CD4-positive, alpha-beta T cell treated with Interleukin-6 at 100 ng/mL for 8 hours (primary cell): ENCODE measurements around the gene LGALS9C.
"Not testable (repeated sequence)": the region's sequence is repeated elsewhere in the genome, so short reads cannot be mapped to it uniquely, and the experiment has no call there.

ENCODE experiments used
- DNase-seq: peaks from one replicate; pipeline ENCODE4 v3.0.0-alpha.2; 2020; ENCODE audit warnings: mixed read lengths, low spot score

Gene LGALS9C

DNA sequence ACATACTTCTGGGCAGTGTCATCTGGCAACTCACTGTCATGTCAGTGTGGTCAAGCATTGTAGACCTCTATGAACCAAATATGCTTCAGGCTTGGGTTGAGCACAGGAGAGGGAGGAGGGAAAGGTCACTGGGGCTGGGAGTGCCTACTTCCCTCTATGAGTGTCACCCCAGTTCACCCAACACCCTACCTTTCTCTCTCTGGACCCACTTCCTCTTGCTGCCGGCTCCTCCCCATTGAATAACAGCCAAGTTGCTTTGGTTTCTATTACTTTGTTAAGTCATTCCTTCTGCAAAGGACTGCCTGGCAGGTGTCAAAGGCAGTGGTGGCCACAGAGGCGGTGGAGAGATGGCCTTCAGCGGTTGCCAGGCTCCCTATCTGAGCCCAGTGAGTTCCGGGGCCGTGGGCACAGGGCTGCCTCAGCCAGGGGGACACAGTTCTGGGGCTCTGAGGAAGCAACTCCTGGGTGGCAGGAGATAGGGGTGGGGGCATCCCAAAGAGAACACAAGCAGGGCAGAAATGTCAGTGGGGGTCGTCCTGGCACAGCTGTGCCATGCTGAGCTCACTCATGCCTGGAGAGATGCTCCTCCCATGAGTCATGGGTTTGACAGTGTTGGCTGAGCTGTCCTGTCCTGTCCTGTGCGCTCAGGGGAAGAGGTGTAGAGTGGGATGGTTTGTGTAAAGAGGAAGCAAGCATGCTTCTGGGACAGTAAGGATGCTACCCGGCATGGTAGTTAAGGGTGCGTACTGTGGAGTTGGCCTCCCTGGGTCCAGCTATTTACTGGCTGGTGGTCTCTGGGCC, at the start of gene LGALS9C:
Gene LGALS9C, plus strand, starts transcription at position 282 of the 801 bp plus-strand sequence. Its CDS starts 66 bp downstream, at position 348.
- DNase-seq, result not testable (repeated sequence)

DNA sequence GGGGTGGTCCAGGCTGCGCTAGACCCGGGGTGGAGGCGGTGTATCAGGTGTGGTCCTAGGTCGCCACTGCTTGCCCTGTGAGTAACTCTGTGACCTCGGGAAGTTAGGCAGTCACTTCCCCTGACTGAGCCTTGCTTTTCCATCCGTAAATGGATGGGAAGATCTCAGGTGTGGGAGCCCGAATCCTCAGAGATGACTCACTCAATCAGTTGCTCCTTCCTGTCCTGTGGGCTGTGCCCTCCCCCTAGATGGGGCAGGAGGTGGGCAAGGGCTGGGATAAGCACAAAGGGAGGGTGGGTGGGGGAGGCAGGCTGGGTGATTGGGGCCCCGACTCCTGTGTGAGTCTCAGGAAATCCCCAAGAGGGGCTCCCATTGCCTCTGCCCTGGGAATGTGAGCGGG, 44.4 kb upstream of the LGALS9C start:
- DNase-seq, result not testable (repeated sequence)

DNA sequence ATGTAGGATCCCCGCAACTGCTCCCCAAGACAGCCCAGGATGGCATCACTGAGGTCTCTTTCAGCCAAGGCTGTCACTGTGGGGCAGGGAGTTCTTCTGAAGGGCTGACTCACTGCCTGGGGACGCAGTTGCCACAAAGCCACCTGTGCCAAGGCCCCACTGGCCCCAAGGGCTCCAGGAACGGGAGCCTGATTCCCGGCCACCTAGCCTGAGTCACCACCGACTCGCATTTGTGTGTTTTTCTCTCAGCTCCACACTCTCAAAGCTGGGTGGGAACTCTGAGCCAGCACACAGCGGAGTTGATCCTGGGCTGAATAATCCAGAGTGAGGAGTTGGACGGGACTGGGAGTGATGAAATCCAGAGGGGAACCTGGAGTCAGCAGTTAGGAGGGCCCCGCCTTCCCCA, 37.1 kb upstream of the LGALS9C start:
- not testable (repeated sequence) for DNase-seq

DNA sequence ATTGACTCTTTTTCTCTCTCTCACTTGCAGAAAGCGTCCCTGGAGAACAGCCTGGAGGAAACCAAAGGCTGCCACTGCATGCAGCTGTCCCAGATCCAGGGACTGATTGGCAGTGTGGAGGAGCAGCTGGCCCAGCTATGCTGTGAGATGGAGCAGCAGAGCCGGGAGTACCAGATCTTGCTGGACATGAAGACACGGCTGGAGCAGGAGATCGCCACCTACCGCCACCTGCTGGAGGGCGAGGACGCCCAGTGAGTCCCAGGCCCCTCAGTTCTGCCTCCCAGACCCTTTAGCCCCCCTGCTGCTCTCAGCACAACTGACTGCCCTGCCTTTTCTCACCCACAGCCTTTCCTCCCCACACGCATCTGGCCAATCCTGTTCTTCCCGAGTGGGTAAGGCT, 34.5 kb upstream of the LGALS9C start:
- not testable (repeated sequence) for DNase-seq

DNA sequence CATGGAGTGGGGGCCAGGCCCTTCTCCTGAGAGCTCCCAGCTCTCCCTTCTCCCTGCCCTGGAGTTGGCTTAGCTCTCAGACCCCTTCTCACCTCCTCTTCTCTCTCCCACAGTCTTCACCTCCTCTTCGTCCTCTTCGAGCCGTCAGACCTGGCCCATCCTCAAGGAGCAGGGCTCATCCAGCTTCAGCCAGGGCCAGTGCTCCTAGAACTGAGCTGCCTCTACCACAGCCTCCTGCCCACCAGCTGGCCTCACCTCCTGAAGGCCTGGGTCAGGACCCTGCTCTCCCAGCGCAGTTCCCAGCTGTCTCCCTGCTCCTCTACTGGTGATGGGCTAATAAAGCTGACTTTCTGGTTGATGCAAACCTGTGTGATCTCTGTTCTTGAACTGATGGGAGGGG, 34.1 kb upstream of the LGALS9C start:
- DNase-seq, result not testable (repeated sequence)

DNA sequence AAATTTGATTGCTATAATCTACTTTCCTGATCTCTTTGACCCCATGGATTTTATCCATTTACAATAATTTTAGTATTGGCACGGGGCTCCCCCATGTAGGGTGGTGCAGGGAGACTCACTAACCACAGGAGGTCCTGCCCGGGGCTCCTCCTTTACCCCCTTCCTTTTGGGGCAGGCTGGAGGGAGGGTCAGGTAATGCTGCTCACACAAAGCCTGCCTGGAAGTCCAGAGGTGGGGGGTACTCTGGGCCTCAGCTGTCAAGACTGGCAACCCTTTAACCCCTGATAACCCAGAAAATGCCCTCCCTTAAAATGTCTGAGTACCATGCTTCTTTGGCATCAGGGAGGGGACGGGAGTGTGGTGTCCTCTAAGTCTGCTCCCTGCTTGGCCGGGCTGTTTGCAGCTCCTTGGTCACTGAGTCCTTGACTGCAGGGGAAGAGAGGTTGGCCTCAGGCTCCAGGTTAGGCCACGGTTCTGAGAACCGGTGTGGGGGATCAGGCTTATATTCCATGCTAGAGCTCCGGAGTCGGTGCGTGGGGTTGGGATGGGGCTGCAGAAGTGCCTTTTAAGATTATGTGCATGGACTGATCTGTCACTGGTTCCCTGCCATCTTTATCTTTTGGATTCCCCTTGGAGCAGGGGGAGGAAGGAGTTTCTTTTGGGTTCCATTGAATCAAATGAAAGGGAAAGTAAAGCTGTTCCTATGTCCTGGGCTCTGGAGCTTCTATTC, 28.9 kb upstream of the LGALS9C start:
- not testable (repeated sequence) for DNase-seq

DNA sequence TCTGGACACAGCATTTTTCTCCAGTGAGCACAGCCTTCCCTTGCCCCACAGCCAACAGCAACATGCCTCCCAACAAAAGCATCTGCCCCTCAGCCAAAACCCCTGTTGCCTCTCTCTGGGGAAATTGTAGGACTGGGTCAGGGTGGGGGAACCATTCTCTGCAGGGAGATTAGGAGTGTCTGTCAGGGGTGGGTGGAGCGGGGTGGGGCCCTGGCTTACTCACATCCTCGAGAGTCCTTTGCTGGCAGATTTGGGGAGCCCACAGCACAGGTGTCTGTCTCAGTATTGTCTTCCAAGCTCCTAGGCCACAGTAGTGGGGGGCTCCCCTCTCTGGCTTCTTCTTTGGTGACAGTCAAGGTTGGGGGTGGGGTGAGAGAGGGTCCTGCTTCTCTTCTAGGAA, 28.3 kb upstream of the LGALS9C start:
- DNase-seq, result not testable (repeated sequence)

DNA sequence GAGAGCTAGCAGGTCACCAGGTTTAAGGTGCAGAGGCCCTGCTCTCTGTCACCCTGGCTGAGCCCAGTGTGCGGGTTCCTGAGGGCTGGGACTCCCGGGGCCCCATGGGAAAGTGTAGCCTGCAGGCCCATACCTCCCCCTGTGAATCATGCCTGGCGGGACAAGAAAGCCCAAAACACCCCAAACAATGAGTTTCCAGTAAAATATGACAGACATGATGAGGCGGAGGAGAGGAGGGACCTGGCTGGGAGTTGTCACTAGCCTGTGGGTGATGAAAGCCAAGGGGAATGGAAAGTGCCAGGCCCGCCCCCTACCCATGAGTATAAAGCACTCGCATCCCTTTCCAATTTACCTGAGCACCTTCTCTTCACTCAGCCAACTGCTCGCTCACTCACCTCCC, 26.8 kb upstream of the LGALS9C start:
- not testable (repeated sequence) for DNase-seq

DNA sequence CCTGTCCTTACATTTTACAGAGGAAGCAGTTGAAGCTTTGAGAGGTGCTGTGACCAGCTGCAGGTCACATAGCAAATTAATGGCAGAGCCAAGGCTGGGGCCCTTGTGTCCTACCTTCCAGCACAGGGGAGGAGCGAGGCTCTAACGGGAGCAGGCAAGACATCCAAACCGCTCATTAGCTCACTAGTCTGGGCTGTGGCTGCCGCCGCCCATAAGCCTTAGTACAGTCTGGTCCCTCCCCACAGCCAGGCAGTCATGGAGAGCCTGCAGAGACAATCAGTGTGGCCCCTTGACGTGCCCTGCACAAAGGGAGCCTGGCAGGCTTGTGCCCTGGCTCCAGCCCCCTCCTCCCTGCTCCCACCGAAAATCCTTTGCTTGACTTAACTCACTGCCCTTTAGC, 25.6 kb upstream of the LGALS9C start:
- DNase-seq, result not testable (repeated sequence)

DNA sequence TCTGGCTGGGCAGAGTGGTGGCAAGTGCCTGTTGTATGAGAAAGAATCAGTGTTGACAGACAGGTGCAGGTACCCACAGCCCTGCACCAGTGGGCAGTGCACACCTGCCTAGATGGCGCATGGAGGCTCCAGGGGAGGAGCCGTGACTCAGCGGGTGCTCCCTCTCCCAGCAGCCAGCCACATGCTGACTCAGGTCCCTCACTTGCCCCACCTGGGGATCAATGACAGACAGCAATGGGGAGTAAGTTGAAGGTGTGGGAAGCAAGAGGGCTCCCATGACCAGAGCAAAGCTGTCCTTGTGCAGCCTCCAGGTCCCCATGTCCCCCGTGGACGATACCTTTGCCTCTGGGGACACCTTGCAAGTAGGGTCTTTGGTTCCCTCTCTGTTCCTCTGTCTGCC, 24.6 kb upstream of the LGALS9C start:
- not testable (repeated sequence) for DNase-seq

DNA sequence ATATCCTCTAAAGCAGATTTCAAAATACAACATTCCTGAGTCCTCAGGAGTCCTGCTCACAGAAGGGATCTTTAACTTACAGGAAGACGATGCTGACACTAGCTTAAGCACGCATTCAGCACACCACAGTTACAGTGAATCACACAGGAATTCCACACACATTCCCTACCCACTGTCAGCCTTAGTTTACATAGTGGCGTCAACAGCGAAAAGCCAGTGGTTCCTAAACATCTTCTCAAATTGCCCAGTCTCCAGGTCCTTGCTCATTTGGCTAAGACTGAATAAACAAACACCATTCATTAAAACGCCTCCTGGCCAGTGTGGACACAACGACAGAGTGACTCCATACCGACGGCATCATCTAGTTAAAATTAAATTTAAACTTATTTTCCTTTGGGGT, 17.6 kb upstream of the LGALS9C start:
- DNase-seq, result not testable (repeated sequence)

DNA sequence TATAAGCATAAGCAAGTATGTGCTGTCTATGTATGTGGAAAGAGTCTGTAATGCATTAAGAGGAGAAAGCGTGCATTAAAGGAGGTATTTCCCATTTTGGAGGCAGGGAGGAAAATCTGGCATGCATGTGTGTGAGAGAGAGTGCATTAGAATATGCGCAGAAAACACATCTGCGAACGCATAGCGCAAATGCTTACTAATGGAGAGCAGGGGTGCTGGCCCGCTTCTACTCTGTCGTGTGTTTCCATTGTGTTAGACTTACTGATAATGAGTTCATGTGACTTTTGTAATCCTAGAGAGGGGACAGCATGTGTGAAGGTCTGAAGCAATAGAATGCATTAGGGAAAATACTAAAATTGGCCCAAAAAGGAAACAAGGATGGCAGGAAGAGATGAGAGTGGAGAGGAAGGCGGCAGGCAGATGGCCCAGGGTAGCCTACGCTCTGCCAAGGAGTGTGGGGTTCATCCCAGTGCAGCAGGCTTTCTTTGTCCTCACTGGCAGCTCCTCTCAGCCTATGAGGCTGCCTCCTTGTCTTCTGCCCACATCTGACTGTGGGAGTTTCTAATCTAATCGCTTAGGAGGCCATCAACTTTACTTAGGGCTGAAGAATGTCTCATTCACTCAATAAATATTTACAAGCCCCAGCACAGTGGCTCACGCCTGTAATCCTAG, 12.6 kb upstream of the LGALS9C start:
- not testable (repeated sequence) for DNase-seq

DNA sequence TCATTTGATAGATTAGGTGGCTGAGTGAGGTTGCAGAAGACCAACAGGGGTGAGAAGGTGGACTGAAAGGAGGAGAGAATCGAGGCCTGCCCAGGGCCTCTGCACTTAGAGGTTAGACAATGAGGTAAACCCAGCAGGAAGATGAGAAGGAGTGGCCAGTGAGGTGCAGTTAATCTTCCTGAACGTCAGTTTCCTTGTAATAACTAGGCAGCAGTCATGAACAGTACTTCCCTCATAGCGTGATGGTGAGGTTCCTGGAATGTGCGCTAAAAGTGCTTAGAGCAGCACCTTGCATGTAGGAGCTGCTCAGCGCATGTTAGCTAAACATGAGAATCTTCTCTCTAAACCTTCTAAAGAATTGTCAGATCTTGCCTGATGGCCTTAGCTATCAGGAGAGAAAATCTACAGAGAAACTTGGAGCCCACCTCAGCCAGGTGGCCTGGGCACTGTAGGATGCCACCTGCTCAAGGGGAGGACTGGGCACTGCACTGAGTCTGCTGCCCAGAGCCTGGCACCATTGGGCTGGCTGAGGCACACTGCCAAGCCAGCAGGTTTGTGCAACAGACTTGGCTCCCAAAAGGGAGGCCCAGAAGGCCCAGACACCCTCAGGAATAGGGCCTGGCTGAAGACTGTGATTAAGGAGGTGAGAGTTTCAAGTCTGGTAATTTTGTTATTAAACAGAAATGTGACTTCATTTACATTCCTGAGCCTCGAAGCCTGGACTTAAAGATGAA, 10.2 kb upstream of the LGALS9C start:
- not testable (repeated sequence) for DNase-seq

DNA sequence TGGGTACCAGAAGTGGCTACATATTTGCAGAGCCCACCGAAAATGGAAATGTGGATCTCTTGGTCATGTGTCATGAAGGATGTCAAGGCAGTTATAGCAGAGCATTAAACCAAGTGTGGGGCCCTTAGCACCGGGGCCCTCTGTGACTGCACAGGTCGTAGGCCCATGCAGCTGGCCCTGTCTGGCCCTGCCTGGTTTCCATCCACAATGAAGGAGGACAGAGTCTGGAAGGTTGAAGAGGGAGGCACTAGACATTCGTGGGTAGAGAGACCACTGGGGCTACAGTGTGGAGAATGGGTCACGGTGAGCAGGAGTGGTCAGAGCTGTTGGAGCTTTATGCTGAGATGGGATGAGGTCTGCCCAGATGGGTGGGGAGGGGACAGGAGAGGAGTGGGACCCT, 9.6 kb upstream of the LGALS9C start:
- DNase-seq, result not testable (repeated sequence)

DNA sequence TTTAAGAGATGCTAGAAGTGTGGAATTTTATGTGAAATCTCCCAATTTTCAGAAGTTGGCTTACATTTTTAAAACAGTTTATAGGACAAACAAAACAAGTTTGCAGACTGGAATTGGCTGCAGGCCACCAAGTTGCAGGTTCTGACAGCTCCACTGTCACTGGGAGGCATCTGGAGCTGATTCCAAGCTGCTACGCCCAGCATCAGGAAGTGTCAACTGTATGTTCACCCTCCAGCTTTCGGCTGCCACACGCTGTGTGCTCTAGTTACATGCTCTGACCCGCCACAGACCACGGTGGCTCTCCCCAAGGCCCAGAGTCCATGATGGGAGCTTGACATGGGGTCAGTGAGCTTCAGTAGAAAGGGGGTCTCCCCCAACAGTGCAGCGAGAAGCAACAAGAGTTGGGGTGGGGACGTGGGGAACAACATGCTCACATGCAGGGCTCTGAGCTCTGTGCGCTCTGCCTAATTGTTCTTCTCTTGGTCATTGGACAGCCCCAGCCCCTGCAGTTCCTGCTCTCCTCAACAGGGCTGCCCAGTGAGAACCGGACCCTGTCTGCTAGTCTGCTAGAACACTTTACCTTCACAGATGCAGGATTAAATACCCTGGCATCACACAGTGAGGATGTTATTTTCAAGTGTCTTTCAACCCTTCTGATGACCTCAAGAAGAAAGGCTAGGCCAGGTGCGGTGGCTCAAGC, 8.0 kb upstream of the LGALS9C start:
- not testable (repeated sequence) for DNase-seq

DNA sequence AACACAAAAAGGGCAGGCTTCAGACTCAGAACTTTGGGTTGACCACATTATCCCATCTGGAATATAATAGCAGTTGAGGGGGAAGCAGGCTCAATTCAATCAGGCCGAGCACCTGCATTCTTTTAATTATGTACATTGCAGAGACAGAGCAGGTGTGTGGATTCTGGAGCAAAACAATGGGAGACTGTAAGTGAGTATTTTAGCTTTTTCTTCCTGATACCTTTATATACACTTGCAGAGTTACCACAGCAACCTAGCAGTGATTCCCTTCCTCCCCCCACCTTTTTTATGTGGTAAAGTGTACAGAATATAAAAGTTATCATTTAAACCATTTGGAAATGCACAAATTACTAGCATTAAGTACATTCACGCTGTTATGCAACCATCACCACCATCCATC, 6.8 kb upstream of the LGALS9C start:
- not testable (repeated sequence) for DNase-seq

DNA sequence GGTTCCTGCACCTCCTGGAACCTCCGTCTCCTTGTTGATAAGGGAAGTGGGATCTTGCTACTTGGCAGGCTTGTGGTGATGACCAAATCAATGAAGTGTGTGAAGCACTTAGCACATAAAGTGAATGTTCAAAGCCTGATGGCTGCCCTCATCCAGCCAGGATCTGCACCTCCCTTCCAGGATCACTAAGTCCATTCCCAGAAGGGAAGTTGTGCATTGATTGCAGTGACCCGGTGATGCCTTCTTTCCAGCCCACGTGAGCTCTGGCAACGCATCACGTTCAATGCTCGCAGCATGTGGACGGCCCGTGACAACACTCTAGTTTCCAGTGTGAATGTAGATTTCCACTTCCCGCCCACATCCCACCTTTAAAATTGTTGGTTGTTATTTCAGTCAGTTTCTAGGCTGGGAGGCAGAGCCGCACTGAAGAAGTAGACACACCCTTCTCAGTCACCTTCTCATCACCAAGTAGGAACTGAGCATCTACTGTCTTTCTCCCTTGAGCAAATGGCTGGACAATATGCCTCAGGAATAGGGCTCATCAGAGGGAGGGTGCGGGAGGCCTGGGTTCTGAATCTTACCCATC, 6.2 kb upstream of the LGALS9C start:
- not testable (repeated sequence) for DNase-seq

DNA sequence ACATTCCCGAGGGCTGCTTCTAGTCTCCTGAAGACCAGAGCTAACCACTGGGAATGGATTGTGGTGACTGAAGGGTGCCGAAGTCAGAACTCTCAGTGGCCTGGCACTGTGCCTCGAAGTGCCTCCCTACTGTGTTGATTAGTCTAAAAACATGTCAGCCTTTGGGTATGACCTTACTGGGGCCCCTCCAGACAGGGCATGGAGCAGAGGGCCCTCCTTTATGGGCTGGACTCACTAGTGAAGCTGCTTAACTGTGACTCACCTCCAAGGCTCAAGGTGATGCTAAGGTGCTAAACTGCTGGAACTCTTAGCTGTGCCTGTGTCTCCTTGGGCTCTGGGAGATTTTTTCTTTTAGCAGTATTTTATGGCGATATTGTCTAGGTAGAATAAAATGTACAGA, 2.6 kb upstream of the LGALS9C start:
- DNase-seq, result not testable (repeated sequence)

DNA sequence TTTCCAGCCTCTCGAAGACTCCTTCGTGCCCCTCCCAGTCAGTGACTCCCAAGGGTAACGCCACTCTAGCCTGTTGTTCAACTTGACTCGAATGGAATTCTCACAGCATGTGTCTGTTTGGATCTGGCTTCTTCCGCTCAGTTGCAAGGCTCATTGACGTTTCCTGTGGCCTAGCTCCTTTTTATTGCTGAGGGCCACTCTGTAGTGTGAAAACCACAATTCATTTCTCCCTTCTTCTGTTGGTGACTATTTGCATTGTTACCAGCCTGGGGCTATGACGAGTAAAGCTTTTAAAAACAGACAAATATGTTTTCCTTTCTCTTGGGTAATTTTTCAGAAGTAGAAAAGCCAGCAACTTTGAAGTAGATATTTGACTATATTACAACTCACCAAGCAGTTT, 1.8 kb upstream of the LGALS9C start:
- DNase-seq, result not testable (repeated sequence)

DNA sequence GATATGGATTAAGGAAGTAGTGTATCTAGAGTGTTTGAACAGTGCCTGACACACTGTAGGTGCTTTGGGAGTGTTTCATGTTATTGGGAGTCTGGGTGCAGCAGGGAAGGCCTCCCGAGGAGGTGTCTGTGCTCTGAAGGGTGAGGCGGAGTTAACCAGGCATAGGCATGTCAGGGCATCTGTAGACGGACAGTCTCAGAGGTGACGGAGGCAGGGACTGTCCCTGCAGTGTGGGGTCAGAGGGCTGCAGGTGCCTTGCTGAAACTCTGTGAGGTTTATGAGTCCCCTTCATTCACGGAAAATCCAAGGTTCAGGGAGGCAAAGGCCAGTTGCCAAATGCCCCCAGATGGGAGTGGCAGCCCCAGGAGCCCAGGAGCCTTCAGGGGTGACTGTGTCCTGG, 778 bp downstream of the LGALS9C start:
- DNase-seq, result not testable (repeated sequence)

DNA sequence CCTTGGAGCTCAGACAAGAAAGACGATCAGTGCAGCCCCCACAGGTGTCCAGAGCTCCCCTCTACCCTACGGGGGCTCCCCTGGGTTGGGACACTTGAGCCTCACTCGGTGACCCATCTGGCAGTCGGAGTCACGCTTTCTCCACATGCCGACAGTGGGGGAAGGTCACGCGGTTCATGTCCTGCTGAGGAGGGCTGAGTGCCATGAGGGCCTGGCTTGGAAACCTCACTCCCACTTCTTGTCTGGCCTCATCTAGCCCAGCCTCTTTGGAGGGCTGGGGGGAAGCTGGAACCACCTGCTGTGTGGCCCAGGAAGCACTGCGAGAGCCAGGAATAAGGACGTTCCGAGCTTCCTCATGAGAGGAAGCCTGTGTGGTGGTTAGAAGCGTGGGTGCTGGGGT, 1.8 kb downstream of the LGALS9C start:
- not testable (repeated sequence) for DNase-seq
